ENCODE data around the gene RND3. TPM values are rescaled to one million over a fixed set of nuclear protein-coding genes. Genes with fewer than 3 reads are reported as not detected.

RND3 gene
- polyA plus RNA-seq, 3 donors, result not detected

DNA sequence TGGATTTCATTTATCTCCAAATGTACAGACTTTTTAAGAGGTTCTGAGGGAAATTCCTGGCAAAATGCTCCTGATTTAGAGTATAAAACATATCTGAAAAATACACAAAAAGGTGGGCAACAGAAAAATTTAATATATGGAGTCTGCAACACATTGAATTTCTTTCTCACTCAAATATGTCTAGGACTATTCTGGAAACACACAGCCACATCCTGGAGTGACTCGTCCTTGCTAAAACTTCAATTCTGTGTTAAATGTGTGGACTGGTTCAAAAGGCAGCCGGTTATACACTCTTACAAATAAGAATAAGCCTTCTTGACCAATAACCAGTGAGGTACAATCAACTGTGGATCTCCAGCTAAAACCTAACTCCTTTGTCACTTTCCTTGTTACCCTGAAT lies 44.1 kb upstream of the RND3 start:
- Histone ChIP-seq H3K9ac (ENCODE audit: insufficient read depth, low read length, poor library complexity, severe bottlenecking) (no peak overlapping the region), H3K36me3 (replicated peaks in 1 of 2; ENCODE audit: control insufficient read depth in 1 of 2, insufficient read depth in 2 of 2, low read length in 2 of 2) (no peaks in the 10 kb centered on the region), H3K27ac (ENCODE audit: low read depth in 1 of 2, low read length in 2 of 2) (no peak overlapping the region), H3K4me2 (replicated peaks; ENCODE audit: extremely low read depth, low read length, poor library complexity, severe bottlenecking) (no peak overlapping the region), H3K4me3 (replicated peaks in 1 of 3; ENCODE audit: low read depth in 2 of 3, low read length in 3 of 3) (no peak overlapping the region), H3K9me3 (replicated peaks in 1 of 2; ENCODE audit: control insufficient read depth in 1 of 2, insufficient read depth in 1 of 2, low read length in 2 of 2) (peaks cover 0 to 4% of the 10 kb centered on the region in 2 donors), H3K4me1 (ENCODE audit: control insufficient read depth in 1 of 2, insufficient read depth in 2 of 2, low read length in 2 of 2) (no peaks in the 10 kb centered on the region), H3K27me3 (ENCODE audit: control insufficient read depth in 2 of 2, insufficient read depth in 2 of 2, low read length in 2 of 2) (no peaks in the 10 kb centered on the region), H4K20me1 (ENCODE audit: insufficient read depth, low read length) (no peaks in the 10 kb centered on the region), H3K79me2 (ENCODE audit: insufficient read depth, low read length) (no peaks in the 10 kb centered on the region), H2AFZ (ENCODE audit: insufficient read depth, low read depth, low read length, poor library complexity, severe bottlenecking) (no peak overlapping the region)
- H3K4me3 Mint-ChIP-seq, result no peak overlapping the region
- no peaks in the 10 kb centered on the region for H3K27me3 Mint-ChIP-seq (ENCODE audit: low read depth in 3 of 3)
- no peaks in the 10 kb centered on the region for H3K36me3 Mint-ChIP-seq
- intact Hi-C loops (cut with micrococcal nuclease), result no loop called here
- TF ChIP-seq, protein P1, sequence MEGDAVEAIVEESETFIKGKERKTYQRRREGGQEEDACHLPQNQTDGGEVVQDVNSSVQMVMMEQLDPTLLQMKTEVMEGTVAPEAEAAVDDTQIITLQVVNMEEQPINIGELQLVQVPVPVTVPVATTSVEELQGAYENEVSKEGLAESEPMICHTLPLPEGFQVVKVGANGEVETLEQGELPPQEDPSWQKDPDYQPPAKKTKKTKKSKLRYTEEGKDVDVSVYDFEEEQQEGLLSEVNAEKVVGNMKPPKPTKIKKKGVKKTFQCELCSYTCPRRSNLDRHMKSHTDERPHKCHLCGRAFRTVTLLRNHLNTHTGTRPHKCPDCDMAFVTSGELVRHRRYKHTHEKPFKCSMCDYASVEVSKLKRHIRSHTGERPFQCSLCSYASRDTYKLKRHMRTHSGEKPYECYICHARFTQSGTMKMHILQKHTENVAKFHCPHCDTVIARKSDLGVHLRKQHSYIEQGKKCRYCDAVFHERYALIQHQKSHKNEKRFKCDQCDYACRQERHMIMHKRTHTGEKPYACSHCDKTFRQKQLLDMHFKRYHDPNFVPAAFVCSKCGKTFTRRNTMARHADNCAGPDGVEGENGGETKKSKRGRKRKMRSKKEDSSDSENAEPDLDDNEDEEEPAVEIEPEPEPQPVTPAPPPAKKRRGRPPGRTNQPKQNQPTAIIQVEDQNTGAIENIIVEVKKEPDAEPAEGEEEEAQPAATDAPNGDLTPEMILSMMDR (IDR thresholded peaks at IDR 0.05), result no peak
- no peak for DNase-seq
- WGBS (ENCODE audit: insufficient coverage), result no CpG with 5 or more reads among the region's 2 CpGs
- H3K4me1 Mint-ChIP-seq, result no peaks in the 10 kb centered on the region
- no peak overlapping the region for H3K27ac Mint-ChIP-seq
- H3K9me3 Mint-ChIP-seq, result peaks cover 0 to 8% (median 3%) of the 10 kb centered on the region in 7 donors

DNA sequence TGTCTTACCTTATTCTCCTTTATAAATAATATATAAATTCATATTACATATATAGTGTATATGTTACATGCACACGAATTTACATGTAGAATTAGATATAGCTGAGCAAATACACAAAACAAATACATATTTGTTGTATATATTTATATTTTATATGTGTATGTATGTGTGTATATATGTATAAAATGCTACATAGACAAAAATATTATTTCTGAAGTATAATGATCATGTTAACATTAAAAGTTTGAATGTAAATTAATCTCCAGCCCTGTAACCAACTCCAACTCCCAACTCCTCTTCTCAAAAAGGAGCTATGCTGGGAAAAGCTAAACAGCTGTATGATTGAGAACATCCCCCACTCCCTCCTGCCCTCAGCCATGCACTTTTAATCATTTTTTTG lies 42.7 kb upstream of the RND3 start:
- no peak overlapping the region for H3K9ac ChIP-seq (ENCODE audit: insufficient read depth, low read length, poor library complexity, severe bottlenecking)
- Mint-ChIP-seq H3K36me3 (no peaks in the 10 kb centered on the region), H3K27ac (no peak overlapping the region), H3K4me3 (no peak overlapping the region), H3K9me3 (peaks cover 0 to 13% (median 4%) of the 10 kb centered on the region in 7 donors), H3K27me3 (ENCODE audit: low read depth in 3 of 3) (no peaks in the 10 kb centered on the region), H3K4me1 (no peaks in the 10 kb centered on the region)
- no peaks in the 10 kb centered on the region for H4K20me1 ChIP-seq (ENCODE audit: insufficient read depth, low read length)
- H2AFZ ChIP-seq (ENCODE audit: insufficient read depth, low read depth, low read length, poor library complexity, severe bottlenecking), result no peak overlapping the region
- DNase-seq, result no peak
- H3K36me3 ChIP-seq (replicated peaks in 1 of 2; ENCODE audit: control insufficient read depth in 1 of 2, insufficient read depth in 2 of 2, low read length in 2 of 2), result no peaks in the 10 kb centered on the region
- H3K27me3 ChIP-seq (ENCODE audit: control insufficient read depth in 2 of 2, insufficient read depth in 2 of 2, low read length in 2 of 2), result no peaks in the 10 kb centered on the region
- no peak overlapping the region for H3K27ac ChIP-seq (ENCODE audit: low read depth in 1 of 2, low read length in 2 of 2)
- TF ChIP-seq, protein P1 (IDR thresholded peaks at IDR 0.05), result no peak
- H3K9me3 ChIP-seq (replicated peaks in 1 of 2; ENCODE audit: control insufficient read depth in 1 of 2, insufficient read depth in 1 of 2, low read length in 2 of 2), result no peaks in the 10 kb centered on the region
- WGBS (ENCODE audit: insufficient coverage), result no CpG with 5 or more reads among the region's 1 CpG
- H3K4me3 ChIP-seq (replicated peaks in 1 of 3; ENCODE audit: low read depth in 2 of 3, low read length in 3 of 3), result no peak overlapping the region
- intact Hi-C loops (cut with micrococcal nuclease), result no loop called here
- no peaks in the 10 kb centered on the region for H3K4me1 ChIP-seq (ENCODE audit: control insufficient read depth in 1 of 2, insufficient read depth in 2 of 2, low read length in 2 of 2)
- H3K4me2 ChIP-seq (replicated peaks; ENCODE audit: extremely low read depth, low read length, poor library complexity, severe bottlenecking), result no peak overlapping the region
- H3K79me2 ChIP-seq (ENCODE audit: insufficient read depth, low read length), result no peaks in the 10 kb centered on the region
